ENCODE data around the gene SLC26A3. TPM values are rescaled to one million over a fixed set of nuclear protein-coding genes. Genes with fewer than 3 reads are reported as not detected.

SLC26A3 gene
- total RNA-seq, 3 donors from 2014 or later, result 13.6 to 36.4 TPM; not detected in 1

DNA sequence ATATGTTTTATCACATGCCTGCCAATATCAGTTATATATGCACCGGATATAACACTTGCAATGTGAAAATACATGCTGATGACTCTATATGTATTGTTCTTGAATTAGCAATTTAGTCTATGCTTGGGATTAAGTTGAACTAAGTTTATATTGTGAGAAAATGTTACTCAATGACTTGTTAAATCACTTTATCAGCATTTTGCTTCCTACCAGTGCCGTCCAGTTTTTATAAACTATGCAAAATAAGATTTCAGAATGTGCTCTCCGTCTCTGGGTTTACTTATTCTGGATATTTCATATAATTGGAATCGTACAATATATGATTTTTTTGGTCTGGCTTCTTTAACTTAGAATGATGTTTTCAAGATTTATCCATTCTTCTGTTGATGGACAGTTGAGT lies 25.5 kb upstream of the SLC26A3 start:
- Histone ChIP-seq H3K4me3 (no peak overlapping the region), H3K27ac (no peak overlapping the region), H3K9me3 (no peaks in the 10 kb centered on the region), H3K36me3 (no peaks in the 10 kb centered on the region), H3K4me1 (no peaks in the 10 kb centered on the region), H3K27me3 (no peaks in the 10 kb centered on the region)
- TF ChIP-seq POLR2A (IDR thresholded peaks at IDR 0.05), result no peak
- no peak for TF ChIP-seq POLR2AphosphoS5 (IDR thresholded peaks at IDR 0.05)
- TF ChIP-seq, protein P1, sequence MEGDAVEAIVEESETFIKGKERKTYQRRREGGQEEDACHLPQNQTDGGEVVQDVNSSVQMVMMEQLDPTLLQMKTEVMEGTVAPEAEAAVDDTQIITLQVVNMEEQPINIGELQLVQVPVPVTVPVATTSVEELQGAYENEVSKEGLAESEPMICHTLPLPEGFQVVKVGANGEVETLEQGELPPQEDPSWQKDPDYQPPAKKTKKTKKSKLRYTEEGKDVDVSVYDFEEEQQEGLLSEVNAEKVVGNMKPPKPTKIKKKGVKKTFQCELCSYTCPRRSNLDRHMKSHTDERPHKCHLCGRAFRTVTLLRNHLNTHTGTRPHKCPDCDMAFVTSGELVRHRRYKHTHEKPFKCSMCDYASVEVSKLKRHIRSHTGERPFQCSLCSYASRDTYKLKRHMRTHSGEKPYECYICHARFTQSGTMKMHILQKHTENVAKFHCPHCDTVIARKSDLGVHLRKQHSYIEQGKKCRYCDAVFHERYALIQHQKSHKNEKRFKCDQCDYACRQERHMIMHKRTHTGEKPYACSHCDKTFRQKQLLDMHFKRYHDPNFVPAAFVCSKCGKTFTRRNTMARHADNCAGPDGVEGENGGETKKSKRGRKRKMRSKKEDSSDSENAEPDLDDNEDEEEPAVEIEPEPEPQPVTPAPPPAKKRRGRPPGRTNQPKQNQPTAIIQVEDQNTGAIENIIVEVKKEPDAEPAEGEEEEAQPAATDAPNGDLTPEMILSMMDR (IDR thresholded peaks at IDR 0.05), result no peak
- intact Hi-C loops (cut with DNase I; ENCODE audit: low total_unique reads), result no loop called here
- no peak for DNase-seq (ENCODE audit: low spot score in 2 of 2)

DNA sequence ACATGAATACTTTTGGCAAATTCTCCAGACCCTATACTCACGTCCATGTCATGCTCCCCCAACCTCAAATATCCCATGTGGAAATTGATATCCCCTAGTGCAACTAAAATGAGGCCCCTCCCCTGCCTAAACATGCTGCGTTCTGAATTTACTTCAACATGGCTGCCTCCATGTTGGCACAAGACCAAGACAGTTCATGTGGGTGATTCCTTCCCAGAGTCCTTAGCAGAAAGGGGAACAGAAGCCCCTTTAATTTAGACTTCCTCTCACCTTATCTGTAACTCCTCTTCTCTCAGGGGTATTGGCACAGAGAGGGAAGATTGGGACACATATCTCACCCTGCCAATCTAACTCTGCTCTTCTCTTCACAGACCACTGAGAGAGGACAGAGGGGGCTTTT lies 24.5 kb upstream of the SLC26A3 start:
- Histone ChIP-seq H3K4me3 (no peak overlapping the region), H3K27me3 (no peaks in the 10 kb centered on the region), H3K9me3 (no peaks in the 10 kb centered on the region), H3K36me3 (no peaks in the 10 kb centered on the region), H3K4me1 (no peaks in the 10 kb centered on the region), H3K27ac (no peak overlapping the region)
- intact Hi-C loops (cut with DNase I; ENCODE audit: low total_unique reads), result no loop called here
- DNase-seq (ENCODE audit: low spot score in 2 of 2), result no peak
- TF ChIP-seq, protein P1 (IDR thresholded peaks at IDR 0.05), result no peak
- TF ChIP-seq POLR2A (IDR thresholded peaks at IDR 0.05) (no peak), POLR2AphosphoS5 (IDR thresholded peaks at IDR 0.05) (no peak)

DNA sequence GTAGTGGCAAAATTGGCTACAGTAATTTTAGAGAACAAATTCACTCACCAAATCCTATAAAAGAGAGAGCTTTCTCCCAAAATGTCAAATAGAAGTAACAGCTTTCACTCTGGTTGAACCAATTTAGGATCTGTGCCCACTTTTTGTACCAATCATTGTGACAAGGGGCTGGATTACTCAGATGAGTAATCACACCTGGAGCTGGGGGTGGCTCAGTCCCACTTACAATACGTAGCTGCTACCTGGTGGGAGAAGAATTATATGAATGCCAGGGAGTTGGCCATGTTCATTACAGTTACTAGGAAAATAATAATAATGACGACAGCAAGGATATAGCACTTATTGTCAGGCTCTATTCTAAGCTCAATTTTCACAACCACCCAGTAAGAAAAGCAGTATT lies 23.4 kb upstream of the SLC26A3 start:
- Histone ChIP-seq H3K36me3 (no peaks in the 10 kb centered on the region), H3K27ac (no peak overlapping the region), H3K4me1 (no peaks in the 10 kb centered on the region), H3K27me3 (no peaks in the 10 kb centered on the region), H3K4me3 (no peak overlapping the region), H3K9me3 (no peaks in the 10 kb centered on the region)
- no peak for DNase-seq (ENCODE audit: low spot score in 2 of 2)
- TF ChIP-seq, protein P1 (IDR thresholded peaks at IDR 0.05), result no peak
- no peak for TF ChIP-seq POLR2A (IDR thresholded peaks at IDR 0.05)
- TF ChIP-seq POLR2AphosphoS5 (IDR thresholded peaks at IDR 0.05), result no peak
- intact Hi-C loops (cut with DNase I; ENCODE audit: low total_unique reads), result no loop called here

DNA sequence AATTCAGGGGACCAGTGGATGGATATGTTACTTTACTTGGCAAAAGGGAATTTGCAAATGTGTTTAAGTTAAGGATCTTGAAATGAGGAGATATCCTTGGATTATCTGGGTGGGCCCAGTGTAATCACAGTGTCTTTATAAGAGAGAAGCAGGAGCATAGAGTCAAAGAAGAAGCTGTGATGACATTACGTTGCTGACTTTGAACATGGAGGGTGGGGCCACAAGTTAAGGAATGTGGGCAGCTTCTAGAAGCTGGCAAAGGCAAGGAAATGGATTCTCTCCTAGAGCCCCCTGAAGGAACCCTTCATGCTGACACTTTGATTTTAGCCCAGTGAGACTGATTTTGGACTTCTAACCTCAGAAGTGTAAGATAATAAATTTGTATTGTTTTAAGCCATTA lies 21.8 kb upstream of the SLC26A3 start:
- intact Hi-C loops (cut with DNase I; ENCODE audit: low total_unique reads), result no loop called here
- no peak overlapping the region for H3K27ac ChIP-seq

DNA sequence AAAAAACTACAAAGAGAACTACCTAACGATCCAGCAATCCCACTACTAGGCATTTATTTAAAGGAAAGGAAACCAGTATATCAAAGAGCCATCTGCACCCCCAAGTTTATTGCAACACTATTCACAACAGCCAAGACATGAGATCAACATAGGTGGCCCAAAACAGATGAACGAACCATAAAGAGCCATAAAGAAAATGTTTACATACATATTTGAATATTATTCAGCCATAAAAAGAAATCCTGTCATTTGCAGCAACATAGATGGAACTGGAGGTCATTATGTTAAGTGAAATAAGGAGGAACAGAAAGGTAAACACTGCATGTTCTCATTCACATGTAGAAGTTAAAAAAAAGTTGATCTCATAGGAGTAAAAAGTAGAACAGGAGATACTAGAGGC lies 15.6 kb upstream of the SLC26A3 start:
- Histone ChIP-seq H3K4me1 (no peaks in the 10 kb centered on the region), H3K4me3 (no peak overlapping the region), H3K27me3 (no peaks in the 10 kb centered on the region), H3K36me3 (no peaks in the 10 kb centered on the region), H3K9me3 (no peaks in the 10 kb centered on the region), H3K27ac (no peak overlapping the region)
- DNase-seq (ENCODE audit: low spot score in 2 of 2), result no peak
- intact Hi-C loops (cut with DNase I; ENCODE audit: low total_unique reads), result no loop called here
- TF ChIP-seq POLR2AphosphoS5 (IDR thresholded peaks at IDR 0.05), result no peak

More for the DNA sequence above, 21.8 kb upstream of the SLC26A3 start:
- DNase-seq (ENCODE audit: low spot score in 2 of 2), result no peak
- no peaks in the 10 kb centered on the region for H3K9me3 ChIP-seq
- H3K4me1 ChIP-seq, result no peaks in the 10 kb centered on the region
- no peak overlapping the region for H3K4me3 ChIP-seq
- no peaks in the 10 kb centered on the region for H3K36me3 ChIP-seq
- TF ChIP-seq POLR2A (IDR thresholded peaks at IDR 0.05) (no peak), POLR2AphosphoS5 (IDR thresholded peaks at IDR 0.05) (no peak)
- TF ChIP-seq, protein P1 (IDR thresholded peaks at IDR 0.05), result no peak
- no peaks in the 10 kb centered on the region for H3K27me3 ChIP-seq

DNA sequence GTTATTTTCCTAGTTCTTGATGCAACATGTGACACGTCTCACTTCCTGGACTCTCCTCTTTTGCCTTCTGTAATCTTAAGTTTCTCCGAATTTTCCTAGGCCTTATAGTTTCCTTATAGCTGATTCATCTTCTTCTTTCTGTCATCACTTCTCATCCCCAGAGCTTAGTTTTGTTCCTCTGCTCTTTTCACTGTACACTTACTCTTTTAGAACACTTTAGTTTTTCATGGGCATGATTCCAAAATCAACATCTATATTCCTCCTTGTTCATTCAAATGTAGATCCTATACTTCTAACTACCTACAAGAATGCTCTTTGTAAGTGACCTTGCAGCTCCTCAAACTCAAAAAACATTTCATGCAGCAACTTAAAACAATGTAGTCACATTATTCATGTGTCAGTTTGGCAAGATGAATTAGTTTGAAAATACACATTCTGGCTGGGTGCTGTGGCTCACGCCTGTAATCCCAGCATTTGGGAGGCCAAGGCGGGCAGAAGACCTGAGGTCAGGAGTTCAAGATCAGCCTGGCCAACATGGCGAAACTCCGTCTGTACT lies 13.1 kb upstream of the SLC26A3 start:
- H3K36me3 ChIP-seq, result no peaks in the 10 kb centered on the region
- H3K9me3 ChIP-seq, result no peaks in the 10 kb centered on the region
- H3K27ac ChIP-seq, result no peak overlapping the region
- no peaks in the 10 kb centered on the region for H3K4me1 ChIP-seq
- no peak for DNase-seq (ENCODE audit: low spot score in 2 of 2)
- intact Hi-C loops (cut with DNase I; ENCODE audit: low total_unique reads), result no loop called here
- no peak for TF ChIP-seq POLR2AphosphoS5 (IDR thresholded peaks at IDR 0.05)
- TF ChIP-seq, protein P1 (IDR thresholded peaks at IDR 0.05), result no peak
- no peak for TF ChIP-seq POLR2A (IDR thresholded peaks at IDR 0.05)
- H3K27me3 ChIP-seq, result no peaks in the 10 kb centered on the region
- no peak overlapping the region for H3K4me3 ChIP-seq
